T-helper 1 cell treated with Interleukin-12 subunit alpha and Interleukin-12 subunit beta and Interleukin-4 antibody, amounts not matched to agents 30 μg/mL and 1 μg/mL, for 36 hours (primary cell): ENCODE results near the gene RFX8.

ENCODE experiments used
- H3K27ac Mint-ChIP-seq: one replicate; pipeline ENCODE4 v1.8.0; 2021; ENCODE audit warnings: mild to moderate bottlenecking, mixed read lengths
- H3K27me3 Mint-ChIP-seq: one replicate; pipeline ENCODE4 v1.8.0; 2021; ENCODE audit warnings: low read depth, mixed read lengths
- H3K36me3 Mint-ChIP-seq: one replicate; pipeline ENCODE4 v1.8.0; 2021; ENCODE audit warnings: low read depth, mixed read lengths
- H3K4me1 Mint-ChIP-seq: one replicate; pipeline ENCODE4 v1.8.0; 2021; ENCODE audit warnings: low read depth, mixed read lengths
- H3K4me3 Mint-ChIP-seq: one replicate; pipeline ENCODE4 v1.8.0; 2021; ENCODE audit warnings: mild to moderate bottlenecking, moderate library complexity, mixed read lengths
- H3K9me3 Mint-ChIP-seq: one replicate; pipeline ENCODE4 v1.8.0; 2021; ENCODE audit warnings: mixed read lengths

The RFX8 gene

GRCh38 chr2:101401326-101401665, 73.6 kb downstream of the RFX8 start:
- peaks cover 9% of the 10 kb centered on the region for H3K4me1 Mint-ChIP-seq
- H3K27me3 Mint-ChIP-seq = peaks cover 3% of the 10 kb centered on the region
- H3K36me3 Mint-ChIP-seq = no peaks in the 10 kb centered on the region
- H3K27ac Mint-ChIP-seq = no peak overlapping the region
- no peaks in the 10 kb centered on the region for H3K9me3 Mint-ChIP-seq
- H3K4me3 Mint-ChIP-seq = no peak overlapping the region

GRCh38 chr2:101400506-101401325, 74.2 kb downstream of the RFX8 start:
- no peak overlapping the region for H3K27ac Mint-ChIP-seq
- no peak overlapping the region for H3K4me3 Mint-ChIP-seq

GRCh38 chr2:101400048-101400447, 74.9 kb downstream of the RFX8 start:
- Mint-ChIP-seq H3K9me3 (no peaks in the 10 kb centered on the region), H3K4me3 (no peak overlapping the region), H3K36me3 (no peaks in the 10 kb centered on the region), H3K27ac (no peak overlapping the region), H3K4me1 (peaks cover 11% of the 10 kb centered on the region), H3K27me3 (peaks cover 9% of the 10 kb centered on the region)

More at GRCh38 chr2:101400506-101401325, 74.2 kb downstream of the RFX8 start:
- Mint-ChIP-seq H3K9me3 (no peaks in the 10 kb centered on the region), H3K36me3 (no peaks in the 10 kb centered on the region), H3K27me3 (peaks cover 9% of the 10 kb centered on the region), H3K4me1 (peaks cover 13% of the 10 kb centered on the region)

GRCh38 chr2:101399021-101399799, 75.7 kb downstream of the RFX8 start:
- Mint-ChIP-seq H3K36me3 (no peaks in the 10 kb centered on the region), H3K4me3 (no peak overlapping the region), H3K4me1 (peaks cover 11% of the 10 kb centered on the region), H3K27me3 (peaks cover 15% of the 10 kb centered on the region), H3K27ac (no peak overlapping the region), H3K9me3 (no peaks in the 10 kb centered on the region)

- no peaks in the 10 kb centered on the region for H3K36me3 Mint-ChIP-seq
- peaks cover 16% of the 10 kb centered on the region for H3K27me3 Mint-ChIP-seq
- H3K4me3 Mint-ChIP-seq = no peak overlapping the region
- peaks cover 11% of the 10 kb centered on the region for H3K4me1 Mint-ChIP-seq
- H3K9me3 Mint-ChIP-seq = no peaks in the 10 kb centered on the region
- peak overlapping the region; percentile 12 for H3K27ac Mint-ChIP-seq
These were observed 76.6 kb downstream of the RFX8 start for GRCh38 chr2:101398116-101398821.

GRCh38 chr2:101396316-101396717, 78.6 kb downstream of the RFX8 start:
- Mint-ChIP-seq H3K27me3 (peaks cover 27% of the 10 kb centered on the region), H3K4me1 (peaks cover 11% of the 10 kb centered on the region), H3K27ac (peak overlapping the region; percentile 1), H3K36me3 (peaks cover 3% of the 10 kb centered on the region), H3K4me3 (no peak overlapping the region), H3K9me3 (no peaks in the 10 kb centered on the region)

GRCh38 chr2:101395545-101396315, 79.2 kb downstream of the RFX8 start:
- Mint-ChIP-seq H3K27me3 (peaks cover 27% of the 10 kb centered on the region), H3K27ac (peak overlapping the region; percentile 1), H3K9me3 (no peaks in the 10 kb centered on the region), H3K4me1 (peaks cover 11% of the 10 kb centered on the region), H3K36me3 (peaks cover 3% of the 10 kb centered on the region), H3K4me3 (no peak overlapping the region)

- H3K4me3 Mint-ChIP-seq = peak overlapping the region; percentile 67
- H3K27me3 Mint-ChIP-seq = peaks cover 68% of the 10 kb centered on the region
- no peaks in the 10 kb centered on the region for H3K9me3 Mint-ChIP-seq
- peaks cover 3% of the 10 kb centered on the region for H3K36me3 Mint-ChIP-seq
- peaks cover 6% of the 10 kb centered on the region for H3K4me1 Mint-ChIP-seq
- H3K27ac Mint-ChIP-seq = no peak overlapping the region
These were observed 86.7 kb downstream of the RFX8 start for GRCh38 chr2:101388232-101388631.

- Mint-ChIP-seq H3K36me3 (peaks cover 1% of the 10 kb centered on the region), H3K4me1 (peaks cover 6% of the 10 kb centered on the region), H3K4me3 (peak within 1 kb of the TSS; percentile 67), H3K27ac (no peak within 1 kb of the TSS), H3K9me3 (no peaks in the 10 kb centered on the region), H3K27me3 (peaks cover 75% of the 10 kb centered on the region)
These were observed 87.6 kb downstream of the RFX8 start, which contains the start of gene CREG2 for GRCh38 chr2:101387151-101387834. Gene CREG2, minus strand, starts transcription at chr2:101387503. Its CDS starts 46 bp downstream, at chr2:101387457.

- Mint-ChIP-seq H3K27me3 (peaks cover 69% of the 10 kb centered on the region), H3K36me3 (no peaks in the 10 kb centered on the region), H3K4me3 (peak overlapping the region; percentile 40), H3K4me1 (peaks cover 6% of the 10 kb centered on the region), H3K9me3 (no peaks in the 10 kb centered on the region), H3K27ac (no peak overlapping the region)
These were observed 88.2 kb downstream of the RFX8 start for GRCh38 chr2:101386599-101387150.

- H3K36me3 Mint-ChIP-seq = no peaks in the 10 kb centered on the region
- no peak overlapping the region for H3K27ac Mint-ChIP-seq
- H3K9me3 Mint-ChIP-seq = no peaks in the 10 kb centered on the region
- peaks cover 54% of the 10 kb centered on the region for H3K27me3 Mint-ChIP-seq
- peaks cover 6% of the 10 kb centered on the region for H3K4me1 Mint-ChIP-seq
- no peak overlapping the region for H3K4me3 Mint-ChIP-seq
These were observed 91.8 kb downstream of the RFX8 start for GRCh38 chr2:101383016-101383541.

- peaks cover 4% of the 10 kb centered on the region for H3K4me1 Mint-ChIP-seq
- H3K4me3 Mint-ChIP-seq = no peak overlapping the region
- no peaks in the 10 kb centered on the region for H3K9me3 Mint-ChIP-seq
- no peaks in the 10 kb centered on the region for H3K36me3 Mint-ChIP-seq
- H3K27me3 Mint-ChIP-seq = peaks cover 49% of the 10 kb centered on the region
- H3K27ac Mint-ChIP-seq = no peak overlapping the region
These were observed 92.5 kb downstream of the RFX8 start for GRCh38 chr2:101382442-101382841.

GRCh38 chr2:101380376-101380775, 94.5 kb downstream of the RFX8 start:
- Mint-ChIP-seq H3K4me3 (no peak overlapping the region), H3K9me3 (no peaks in the 10 kb centered on the region)

More at GRCh38 chr2:101380376-101380775, 94.5 kb downstream of the RFX8 start:
- no peaks in the 10 kb centered on the region for H3K36me3 Mint-ChIP-seq
- H3K27me3 Mint-ChIP-seq = peaks cover 38% of the 10 kb centered on the region
- no peaks in the 10 kb centered on the region for H3K4me1 Mint-ChIP-seq
- H3K27ac Mint-ChIP-seq = no peak overlapping the region
